HG03103 (cell line): ENCODE data around the gene ITPA.
"Not testable (repeated sequence)": the region's sequence is repeated elsewhere in the genome, so short reads cannot be mapped to it uniquely, and the experiment has no call there.

ENCODE experiments used
- ATAC-seq: cut with Tn5 transposase; IDR thresholded peaks from one replicate; pipeline ENCODE4 v1.9.1; 2021; ENCODE audit warnings: low read depth; ENCODE audit not compliant: unreplicated experiment

ITPA gene

DNA sequence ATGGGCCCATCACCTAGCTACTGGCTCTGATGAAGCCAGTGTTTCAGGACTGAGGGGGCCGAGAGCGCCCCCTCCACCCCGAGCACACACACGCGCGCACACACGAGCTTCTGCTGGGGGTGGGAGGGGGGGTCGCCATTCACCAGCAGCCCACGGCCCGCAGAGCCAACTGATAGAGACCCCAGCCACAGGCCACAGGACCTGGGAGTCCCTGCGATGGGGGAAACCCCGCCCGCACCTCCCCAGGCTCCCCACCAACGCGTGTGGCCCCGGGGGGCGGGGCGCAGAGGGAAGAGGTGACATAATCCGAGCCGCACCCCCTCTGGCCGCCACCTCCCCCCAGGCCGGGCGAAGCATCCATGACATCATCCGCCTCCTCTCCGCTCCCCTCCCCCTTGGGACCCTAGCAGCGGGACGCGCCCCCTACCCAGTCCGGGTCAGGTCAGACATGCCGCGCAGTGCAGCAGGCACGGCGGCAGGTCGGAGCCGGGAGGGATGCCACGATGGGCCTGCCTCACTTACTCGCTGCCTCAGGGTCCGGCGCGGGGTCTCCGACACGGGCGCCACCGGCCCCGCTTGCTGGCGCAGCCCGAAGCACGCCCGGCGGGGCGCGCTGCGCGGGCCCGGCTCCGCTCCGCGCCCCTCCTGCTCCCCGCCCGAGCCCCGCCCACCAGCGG, 36.2 kb upstream of the ITPA start, which contains the start of gene LZTS3:
Gene LZTS3 (minus strand): TSS at position 617 of the 677 bp plus-strand sequence. CDS start 6,386 bp downstream, outside the sequence.
- peak; percentile 44 for ATAC-seq

GRCh38 chr20:3173610-3174441, 35.5 kb upstream of the ITPA start:
- peak; percentile 82 for ATAC-seq

- no peak for ATAC-seq
These were observed 34.6 kb upstream of the ITPA start for GRCh38 chr20:3174442-3175261.

GRCh38 chr20:3175270-3175669, 34.0 kb upstream of the ITPA start:
- ATAC-seq: no peak

DNA sequence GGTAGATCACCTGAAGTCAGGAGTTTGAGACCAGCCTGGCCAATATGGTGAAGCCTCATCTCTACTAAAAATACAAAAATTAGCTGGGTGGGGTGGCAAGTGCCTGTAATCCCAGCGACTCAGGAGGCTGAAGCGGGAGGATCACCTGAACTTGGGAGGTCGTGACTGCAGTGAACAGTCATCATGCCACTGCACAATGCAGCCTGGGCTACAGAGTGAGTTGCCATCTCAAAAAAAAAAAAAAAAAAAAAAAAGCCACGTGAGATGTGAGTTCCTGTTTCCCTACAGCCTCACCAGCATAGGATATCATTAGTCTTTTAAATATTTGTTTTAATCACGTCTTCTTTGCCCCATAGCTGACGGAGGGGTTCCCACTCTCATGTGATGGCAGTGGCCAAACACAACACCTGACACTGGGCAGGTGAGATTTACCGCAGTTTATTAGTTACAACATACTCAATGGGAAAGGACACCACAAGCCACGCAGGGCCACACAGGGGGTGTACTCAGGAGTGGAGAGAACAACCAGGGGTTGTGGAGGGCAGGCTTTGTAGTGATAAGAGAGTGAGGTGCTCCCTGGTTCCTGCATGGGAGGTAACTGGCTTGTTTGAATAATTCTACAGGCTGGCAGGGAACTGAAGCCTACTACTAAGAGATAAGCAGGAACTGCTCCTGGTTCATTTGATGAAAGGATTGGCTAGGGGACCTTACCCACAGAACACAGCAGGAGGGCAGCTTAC, 31.4 kb upstream of the ITPA start:
- no peak for ATAC-seq

DNA sequence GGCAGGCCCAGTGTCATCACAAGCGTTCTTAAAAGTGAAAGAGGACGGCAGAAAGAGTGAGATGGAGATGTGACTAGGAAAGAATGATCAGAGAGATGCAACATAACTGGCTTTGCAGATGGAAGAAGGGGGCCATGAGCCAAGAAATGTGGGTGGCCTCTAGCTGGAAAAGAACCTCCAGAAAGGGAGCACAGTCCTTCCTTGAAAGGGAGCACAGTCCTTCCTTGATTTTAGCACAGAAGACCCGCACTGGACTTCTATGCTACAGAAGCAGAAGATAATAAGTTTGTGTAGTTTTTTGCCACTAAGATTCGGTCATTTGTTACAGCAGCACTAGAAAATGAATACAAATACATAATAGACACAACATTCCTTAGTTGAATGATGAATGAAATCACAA, 29.0 kb upstream of the ITPA start:
- no peak for ATAC-seq

DNA sequence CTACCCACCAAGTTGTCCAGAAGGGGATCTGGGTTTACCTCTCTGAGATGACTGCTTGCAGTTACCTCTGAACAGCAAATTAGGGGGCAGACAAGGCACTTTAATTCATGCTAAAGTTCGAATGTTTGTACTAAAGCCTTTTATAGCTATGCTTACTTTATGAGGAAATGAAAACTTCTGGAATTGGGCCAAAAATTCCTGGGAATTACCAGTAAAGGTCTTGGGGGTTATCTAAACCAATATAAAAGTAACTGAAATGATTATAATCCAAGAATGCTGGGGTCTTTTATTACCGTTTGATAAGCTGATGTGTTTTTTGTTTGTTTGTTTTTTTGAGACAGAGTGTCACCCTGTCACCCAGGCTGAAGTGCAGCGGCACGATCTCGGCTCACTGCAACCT, 28.0 kb upstream of the ITPA start:
- ATAC-seq: no peak

- ATAC-seq: not testable (repeated sequence)
These were observed 26.9 kb upstream of the ITPA start for GRCh38 chr20:3182429-3182828.

GRCh38 chr20:3183896-3184612, 25.2 kb upstream of the ITPA start:
- ATAC-seq: no peak

- ATAC-seq: not testable (repeated sequence)
These were observed 21.4 kb upstream of the ITPA start for GRCh38 chr20:3187861-3188260.

GRCh38 chr20:3188823-3189413, 20.4 kb upstream of the ITPA start:
- ATAC-seq: no peak

DNA sequence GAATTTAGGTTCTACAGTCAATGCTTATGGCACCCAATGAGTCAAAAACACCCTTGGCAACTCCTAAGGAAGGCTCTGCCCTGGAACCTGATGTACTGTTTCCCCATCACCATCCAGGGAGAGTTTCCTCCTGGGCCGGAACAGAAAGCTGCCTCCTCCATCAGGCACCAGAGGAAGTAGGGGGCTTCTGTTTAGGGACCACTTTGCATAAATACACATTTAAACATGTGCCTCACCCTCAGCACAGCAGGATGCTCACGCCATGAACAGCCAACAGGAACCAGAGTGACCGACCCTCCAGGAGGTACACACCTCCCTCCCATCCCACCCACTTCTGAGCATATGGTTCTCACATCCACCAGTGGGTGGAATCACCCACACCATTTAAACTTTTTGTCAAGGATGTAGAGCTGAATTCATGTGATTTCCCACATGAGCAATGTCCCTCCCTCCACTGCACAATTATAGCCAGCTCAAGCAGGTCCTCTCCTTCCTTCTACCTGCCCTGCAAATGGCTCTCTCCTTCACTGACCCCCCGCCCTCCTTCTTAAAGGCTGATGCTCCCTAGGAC, 19.7 kb upstream of the ITPA start:
- ATAC-seq: no peak

DNA sequence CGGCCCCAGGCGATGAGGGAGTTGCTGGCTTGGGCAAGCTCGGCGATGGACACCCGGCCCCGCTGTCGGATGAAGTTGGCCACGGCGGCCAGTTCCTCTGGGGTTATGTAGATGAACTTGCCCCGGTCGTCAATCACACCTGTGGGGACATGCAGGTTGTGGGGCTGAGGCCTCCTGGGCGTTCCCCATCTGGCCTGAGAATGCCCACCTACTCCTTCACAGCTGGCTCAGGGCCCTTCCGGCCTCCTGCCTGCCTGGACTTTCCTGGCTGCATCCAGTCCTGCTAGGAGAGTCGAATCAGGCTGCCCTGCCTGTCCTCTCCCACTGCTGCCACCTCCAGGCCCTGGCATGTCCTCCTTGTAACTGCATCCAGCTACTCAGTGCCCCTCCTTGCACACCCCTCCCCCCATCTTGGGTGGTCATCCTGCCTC, 18.6 kb upstream of the ITPA start:
- ATAC-seq: no peak

DNA sequence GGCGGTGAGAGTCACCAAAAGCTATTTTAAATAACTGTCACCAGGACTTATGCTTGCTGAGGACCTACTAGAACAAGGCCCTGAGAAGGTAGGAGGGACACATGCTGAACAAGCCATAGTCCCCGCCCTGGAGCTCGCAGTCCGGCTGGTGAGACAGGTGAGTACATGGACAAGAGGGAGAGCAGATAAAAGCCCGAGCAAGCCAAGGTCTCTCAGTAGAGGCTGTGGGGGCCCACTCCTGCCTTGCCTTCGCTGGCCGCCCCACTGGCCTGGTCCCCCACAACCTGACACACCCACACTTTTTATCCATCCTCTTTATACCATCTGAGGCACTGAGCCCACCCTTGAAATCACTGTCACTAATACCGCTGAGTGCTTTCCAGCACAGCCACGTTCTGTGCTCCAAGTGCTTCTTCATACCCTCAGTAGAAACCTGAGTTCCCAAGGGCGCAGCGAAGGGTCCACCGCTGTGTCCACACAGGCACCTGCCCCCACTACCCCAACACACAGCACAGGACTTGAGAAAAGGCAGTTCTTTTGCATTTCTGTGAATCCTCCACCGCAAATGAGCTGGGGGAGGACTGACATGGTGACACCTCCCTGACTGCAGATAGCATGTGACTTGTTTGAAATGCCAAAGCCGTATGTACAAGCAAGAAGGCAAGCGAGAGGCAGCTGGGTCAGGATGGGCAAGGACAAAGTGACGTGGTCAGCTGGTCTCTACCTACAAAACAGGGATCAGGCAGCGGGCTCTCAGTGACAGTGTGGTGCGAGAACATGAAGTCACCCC, 16.9 kb upstream of the ITPA start:
- no peak for ATAC-seq

GRCh38 chr20:3193806-3194616, 15.3 kb upstream of the ITPA start:
- no peak for ATAC-seq

- no peak for ATAC-seq
These were observed 14.5 kb upstream of the ITPA start for GRCh38 chr20:3194617-3195280.
